Brain pericyte (primary cell): ENCODE measurements around the gene APP.
A peak's percentile ranks its signal among the peaks of the same experiment; 100 is the strongest.
"Not testable (repeated sequence)": the region's sequence is repeated elsewhere in the genome, so short reads cannot be mapped to it uniquely, and the experiment has no call there.

ENCODE experiments used
- DNase-seq: peaks from one replicate; pipeline ENCODE4 v3.0.0-alpha.2; 2012; ENCODE audit warnings: low read depth, low spot score

Gene APP

DNA sequence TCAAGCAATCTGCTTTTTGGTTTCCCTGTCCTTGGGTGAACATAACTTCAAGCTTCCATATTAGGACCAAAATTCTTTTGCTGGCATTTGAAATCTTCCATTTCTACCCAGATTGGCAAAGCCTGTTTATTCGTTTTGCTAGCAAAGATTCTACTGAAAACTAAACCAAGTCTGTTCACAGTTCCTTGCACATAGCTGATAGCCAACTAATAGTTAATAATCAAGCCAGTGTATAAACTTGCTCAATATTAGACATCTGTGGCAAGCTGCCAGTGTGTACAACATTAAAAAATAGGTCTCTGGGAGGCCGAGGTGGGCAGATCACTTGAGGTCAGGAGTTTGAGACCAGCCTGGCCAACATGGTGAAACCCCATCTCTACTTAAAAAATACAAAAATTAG lies 6.3 kb downstream of the APP start:
- DNase-seq = no peak

DNA sequence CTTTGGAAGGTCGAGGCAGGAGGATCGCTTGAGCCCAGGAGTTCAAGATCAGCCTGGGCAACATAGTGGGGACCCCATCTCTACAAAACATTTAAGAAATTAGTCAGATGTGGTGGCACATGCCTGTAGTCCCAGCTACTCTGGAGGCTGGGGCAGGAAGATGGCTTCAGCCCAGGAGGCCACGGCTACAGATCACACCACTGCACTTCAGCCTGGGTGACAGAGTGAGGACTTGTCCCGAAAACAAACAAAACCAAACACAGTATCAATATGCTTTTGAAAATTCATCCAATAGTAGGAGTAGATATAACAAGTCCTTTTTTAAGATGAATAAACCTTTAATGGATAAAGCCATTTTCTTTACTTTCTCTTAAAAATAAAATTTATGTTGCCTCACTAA lies 8.5 kb downstream of the APP start:
- DNase-seq = no peak

DNA sequence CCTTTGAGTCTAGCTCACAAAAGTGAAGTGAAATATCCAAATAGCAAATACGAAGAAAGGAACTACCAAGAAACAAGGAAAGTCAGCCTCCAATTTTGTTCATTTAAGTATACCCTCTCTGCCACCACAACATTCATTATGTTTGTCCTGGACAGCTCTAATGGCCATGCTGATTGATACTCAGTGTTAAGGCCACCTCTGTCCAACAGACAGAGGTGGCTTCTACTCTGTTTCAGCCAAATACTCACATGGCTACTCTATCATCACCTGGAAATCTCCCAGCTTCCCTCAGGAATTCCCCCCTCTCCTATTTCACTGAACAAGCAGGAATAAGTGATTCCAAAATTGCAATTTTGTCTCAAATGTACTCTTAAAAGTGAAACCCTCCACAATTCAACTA lies 10.7 kb downstream of the APP start:
- no peak for DNase-seq

DNA sequence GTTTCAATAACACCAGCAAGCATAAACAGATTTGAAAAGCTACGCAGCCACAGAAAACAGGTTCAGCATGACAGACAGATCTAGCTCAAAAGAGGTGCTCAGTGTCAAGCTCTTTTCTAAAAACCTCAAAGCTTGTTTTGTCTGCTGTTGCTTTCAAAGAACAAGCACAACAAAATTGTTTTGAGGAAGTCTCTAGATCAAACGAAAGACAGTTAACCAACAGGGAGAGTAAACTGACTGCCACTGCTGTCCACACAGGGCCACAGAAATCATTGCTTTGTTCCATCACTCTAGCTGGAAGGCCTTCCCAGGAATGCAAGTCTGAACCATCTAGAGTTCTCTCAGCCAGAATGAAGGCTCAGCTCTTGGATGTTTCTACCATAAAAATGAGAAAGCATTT lies 12.8 kb downstream of the APP start:
- DNase-seq = no peak

DNA sequence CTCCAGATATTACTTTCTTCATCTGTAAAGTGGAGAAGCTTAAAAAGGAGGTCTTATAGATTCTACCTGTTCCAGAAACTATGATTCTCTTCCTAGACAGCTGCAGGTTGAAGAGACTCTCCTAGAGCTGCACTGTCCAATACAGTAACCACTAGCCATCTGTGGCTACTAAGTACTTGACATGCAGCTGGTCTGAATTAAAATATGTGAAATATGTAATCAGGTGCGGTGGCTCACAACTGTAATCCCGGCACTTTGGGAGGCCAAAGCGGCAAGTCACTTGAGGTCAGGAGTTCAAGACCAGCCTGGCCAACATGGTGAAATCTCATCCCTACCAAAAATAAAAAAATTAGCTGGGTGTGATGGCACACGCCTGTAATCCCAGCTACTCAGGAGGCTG lies 15.8 kb downstream of the APP start:
- no peak for DNase-seq

DNA sequence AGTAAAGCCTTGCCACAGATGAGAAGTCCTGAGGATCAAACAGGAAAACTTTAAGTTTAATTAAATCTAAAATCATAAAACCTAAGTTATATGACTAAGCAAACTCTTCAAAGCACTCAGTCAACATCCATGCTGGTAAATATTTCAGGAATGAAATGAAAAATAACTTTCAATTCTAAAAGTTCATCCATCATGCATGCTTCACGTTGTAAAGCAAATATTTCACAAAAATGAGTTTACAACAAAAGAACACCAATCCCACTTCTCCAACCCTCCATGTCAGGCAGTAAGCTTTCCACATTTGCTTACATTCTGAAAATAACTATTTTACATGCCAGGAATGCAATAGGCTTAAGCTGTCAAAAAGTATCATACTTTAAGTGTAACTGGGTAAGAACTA lies 16.8 kb downstream of the APP start:
- DNase-seq = no peak

DNA sequence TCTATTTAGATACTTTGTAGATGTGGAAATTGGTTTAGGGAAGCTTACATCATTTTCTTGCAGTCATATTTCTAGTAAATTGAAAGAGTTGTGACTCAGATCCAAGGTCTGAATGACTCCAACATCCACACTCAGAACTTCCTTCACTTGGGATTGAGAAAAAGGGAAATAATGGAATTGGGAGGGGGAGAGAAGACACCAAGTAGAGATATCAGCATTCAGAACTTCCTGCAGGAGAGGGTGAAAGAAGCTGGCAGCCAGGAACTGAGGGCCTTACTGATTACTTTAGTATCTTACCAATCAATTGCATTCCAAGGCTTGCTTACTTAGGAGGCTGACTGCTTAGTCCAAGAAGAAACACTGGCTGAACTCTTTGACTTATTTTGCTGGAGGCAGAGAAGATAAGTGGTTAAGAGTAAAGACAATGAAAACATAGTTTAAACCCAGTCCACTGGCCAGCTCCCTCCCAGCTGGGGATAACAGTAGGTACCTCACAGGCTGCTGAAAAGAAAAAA lies 21.7 kb downstream of the APP start:
- no peak for DNase-seq

DNA sequence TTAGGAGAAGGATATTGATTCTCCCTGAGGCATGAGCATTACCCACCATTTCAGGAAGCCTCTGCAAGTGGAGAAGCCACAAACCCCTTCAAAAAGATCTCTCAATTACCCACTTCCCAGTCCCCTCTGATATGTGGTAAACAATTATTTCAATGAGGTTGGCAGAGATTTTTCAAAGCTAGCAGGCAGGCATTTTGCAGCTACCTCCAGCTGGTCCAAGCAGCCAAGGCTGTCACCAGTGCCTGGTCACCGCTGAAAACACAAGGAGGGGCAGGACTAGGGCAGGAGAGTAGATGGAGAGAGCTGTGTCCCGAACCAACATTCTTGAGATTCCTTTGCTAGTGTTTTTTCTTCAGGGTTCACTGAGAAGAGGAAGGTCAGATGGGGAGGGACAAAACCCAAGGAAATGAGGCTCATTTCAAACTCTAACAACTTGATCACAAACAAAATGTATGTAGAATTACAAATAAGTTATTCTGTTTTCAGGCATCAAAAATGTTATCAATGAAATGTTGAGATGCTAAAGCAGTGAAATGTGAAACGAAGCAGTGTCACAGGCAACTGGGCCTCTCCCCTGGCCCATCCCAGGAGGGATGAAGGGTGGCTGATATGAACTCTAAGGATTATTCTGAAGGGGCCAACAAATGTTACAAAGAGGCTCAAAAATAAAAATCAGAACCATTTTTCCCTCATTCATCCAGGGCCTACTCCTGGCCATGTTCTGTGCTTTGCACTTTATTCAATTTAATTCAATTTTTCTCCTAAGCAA lies 22.3 kb downstream of the APP start:
- no peak for DNase-seq

DNA sequence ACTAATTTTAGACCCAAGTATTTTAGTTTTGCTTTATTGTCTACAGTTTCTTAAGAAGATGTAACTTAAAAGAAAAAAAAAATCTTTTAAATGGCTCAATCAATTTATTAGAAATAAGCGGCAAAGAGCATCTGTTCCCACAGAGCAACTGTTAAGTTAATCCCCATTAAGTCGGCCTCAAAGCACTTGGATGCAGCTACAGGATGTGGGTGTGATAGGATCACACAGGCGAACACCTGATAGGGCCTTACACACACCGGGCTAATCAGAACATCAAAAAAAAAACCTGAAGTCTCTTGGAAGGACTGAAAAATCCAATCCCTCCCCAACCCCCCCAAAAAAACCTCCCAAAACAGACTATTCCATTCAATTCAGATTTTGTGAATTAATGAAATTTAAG lies 23.0 kb downstream of the APP start:
- no peak for DNase-seq

DNA sequence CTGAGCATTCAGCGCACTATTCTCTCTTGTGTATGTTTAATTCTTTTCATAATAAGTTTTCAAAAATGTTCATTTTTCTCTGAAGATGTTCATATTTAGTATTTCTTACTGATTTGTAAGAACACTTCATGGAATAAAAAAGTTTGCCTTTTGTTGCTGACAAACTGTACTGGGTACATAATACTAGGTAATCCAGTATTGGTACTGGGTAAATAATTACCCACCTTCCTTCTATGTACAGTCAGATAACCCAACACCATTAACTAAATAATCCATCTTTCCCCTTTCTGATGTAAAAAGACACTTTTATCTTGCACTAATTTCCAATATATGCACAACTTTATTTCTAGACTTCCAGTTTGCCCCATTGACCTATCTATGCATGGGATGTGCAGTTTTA lies 23.9 kb downstream of the APP start:
- no peak for DNase-seq

DNA sequence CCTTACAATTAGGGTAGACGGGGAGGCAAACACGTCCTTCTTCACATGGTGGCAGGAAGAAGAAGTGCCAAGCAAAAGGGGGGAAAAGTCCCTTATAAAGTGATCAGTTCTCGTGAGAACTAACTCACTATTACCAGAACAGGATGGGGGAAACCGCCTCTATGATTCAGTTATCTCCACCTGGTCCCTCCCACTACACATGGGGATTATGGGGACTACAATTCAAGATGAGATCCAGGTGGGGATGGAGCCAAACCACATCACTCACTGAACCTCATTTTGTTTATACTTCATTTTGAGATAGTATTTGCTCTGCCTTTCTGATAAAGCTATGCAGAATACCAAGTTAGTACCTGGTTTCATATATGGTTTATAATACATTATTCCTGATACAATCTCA lies 26.5 kb downstream of the APP start:
- DNase-seq = no peak

DNA sequence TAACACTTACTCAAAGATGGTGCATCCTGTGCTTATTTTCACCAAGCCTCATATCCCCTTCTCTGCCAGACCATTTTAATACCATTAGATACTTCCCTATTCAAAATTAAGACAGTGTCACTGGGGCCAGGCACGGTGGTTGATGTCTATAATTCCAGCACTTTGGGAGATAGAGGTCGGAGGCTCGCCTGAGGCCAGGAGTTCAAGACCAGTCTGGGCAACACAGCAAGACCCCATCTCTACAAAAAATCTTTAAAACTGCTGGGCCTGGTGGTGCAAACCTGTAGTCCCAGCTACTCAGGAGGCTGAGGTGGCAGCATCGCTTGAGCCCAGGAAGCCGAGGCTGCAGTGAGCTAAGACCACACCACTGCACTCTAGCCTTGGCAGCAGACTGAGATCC lies 28.2 kb downstream of the APP start:
- DNase-seq = no peak

DNA sequence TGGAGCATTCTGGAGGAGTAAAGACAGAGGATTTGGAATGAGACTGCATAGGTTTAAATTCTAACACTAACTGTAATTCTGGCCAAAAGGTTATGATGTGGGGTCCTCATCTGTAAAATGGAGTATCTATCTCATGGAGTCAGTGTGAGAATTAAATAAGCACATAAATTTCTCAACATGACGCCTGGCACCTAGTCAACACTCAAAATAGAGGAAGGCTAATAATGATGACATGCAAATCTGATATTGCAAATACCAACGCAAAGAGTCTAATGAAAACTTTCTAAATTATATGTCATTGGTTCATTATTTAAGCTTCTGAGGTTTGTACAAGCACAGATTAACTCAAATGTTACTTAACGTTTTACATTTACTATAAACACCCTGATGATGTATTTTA lies 29.6 kb downstream of the APP start:
- no peak for DNase-seq

DNA sequence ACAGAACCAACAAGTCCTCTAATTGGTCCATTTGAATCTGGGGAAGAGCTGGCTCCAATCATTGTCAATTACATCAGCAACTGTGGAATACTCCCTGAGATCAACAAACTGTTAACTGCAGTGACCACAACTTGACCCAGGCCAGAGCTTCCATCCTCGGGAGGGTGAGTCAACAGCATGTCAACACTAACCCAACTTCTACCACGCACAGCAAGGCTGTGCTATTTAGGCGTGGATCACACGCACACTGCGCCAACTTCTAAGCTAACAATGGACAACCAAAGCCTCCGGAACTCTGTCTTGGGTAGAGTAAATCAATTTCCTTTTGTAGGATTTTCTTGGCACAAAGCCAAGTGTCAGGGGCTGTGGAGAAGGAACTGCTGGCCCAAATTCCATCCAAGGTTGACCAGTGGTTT lies 30.4 kb downstream of the APP start:
- DNase-seq = peak; percentile 82

DNA sequence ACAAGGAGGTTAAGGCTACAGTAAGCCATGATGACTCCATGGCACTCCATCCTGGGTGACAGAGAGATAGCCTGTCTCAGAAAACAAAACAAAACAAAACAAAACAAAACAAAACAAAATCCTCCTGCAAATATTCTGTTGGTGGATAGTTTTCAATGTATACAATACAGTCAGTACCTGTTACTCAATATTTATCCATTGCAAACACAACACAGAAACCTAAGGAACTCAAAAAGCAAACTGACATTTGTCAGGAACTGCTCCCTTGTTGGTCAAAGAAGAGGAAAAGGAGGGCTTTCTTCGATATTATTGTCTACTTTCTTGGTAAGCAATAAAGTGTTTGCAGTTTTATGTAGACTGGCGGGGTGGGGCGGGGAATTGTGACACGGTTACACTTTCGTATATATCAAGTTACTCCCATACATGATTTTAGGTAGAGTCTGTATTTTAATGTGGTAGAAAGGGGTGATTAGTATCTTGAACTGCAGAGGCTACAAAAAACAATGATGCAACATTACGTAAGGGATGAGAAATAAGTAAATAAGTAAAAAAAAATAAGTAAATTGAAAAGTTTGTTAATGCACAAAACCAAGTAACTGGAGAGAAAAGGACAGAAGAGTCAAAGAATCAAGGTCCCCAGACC lies 31.8 kb downstream of the APP start:
- no peak for DNase-seq

DNA sequence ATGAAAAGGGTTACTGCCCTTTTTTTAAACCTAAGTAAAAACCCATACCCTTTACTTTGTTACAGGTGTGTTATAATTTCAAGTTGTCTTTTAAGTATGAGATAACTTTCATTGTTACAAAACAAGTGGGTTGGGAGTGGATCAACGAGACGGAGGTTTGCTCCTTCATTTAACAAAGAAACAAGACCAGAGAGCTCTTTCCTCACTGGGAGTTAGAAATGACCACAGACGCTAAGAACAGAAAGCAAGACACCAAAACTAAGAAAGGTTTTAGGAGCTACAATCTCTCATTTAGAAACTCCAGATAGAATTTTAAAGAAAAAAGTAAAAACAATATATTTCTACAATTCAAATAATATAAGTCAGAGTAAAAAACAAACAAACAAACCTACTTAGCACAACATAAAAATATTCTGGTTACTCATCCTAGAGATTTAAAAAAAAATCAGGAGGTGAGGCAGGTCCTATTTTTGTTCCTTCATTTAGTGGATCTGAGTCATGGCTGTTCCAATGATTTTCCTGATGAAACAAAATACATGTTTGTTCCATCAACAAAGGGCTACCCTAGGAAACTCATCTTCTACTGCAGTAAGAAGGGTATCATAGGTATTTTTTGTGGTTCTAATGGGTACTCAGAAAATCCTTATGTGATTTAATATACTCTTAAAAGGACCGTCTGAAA lies 33.0 kb downstream of the APP start:
- no peak for DNase-seq

DNA sequence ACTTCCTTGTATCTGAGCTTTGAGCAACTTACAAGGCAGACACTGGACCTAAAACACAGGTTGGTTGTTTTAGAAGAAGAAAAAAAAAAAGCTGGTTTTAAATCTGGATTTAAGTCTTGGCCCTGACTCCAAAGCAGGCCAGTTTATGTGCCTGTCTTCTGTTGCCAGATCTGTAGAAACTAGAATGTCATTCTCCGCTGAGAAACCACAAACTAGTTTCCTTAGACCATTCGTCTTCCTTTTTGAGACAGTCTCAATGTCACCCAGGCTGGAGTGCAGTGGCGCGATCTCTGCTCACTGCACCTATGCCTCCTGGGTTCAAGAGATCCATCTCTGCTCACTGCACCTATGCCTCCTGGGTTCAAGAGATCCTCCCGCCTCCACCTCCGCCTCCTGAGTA lies 33.9 kb downstream of the APP start:
- no peak for DNase-seq

DNA sequence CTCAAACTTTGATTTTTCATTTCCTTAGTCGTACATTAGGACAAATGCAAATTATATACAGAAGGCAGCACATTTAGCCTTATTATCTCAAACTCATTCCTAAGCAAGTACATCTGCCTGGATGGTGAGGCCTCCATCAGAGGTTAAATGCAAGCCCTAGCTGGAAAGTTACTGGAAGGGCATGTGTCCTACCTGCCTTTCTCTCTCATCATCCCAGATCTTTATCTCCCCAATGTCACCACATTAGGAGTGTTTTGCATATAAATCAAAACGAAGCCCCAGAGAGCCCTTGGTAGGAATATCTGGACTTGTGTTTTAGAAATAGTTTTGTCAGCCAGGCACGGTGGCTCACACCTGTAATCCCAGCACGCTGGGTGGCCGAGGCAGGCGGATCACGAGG lies 35.0 kb downstream of the APP start:
- DNase-seq = no peak

DNA sequence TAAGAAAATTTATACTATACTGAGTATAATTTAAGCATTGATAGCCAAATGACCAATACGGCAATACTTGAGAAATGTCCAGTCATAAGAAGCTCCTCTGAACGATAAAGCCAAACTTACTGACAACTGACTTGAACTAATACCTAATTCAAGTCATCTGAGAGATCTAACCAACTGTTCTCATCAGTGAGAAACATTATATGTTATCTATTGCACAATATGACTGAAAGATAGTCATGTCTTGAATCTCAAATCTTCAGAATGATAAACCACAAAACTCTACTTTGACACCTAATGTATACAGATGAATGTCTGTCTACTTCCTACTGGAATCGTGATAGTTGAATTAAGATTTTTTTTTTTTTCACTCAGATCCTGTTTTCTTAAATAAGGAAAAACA lies 39.0 kb downstream of the APP start:
- no peak for DNase-seq

DNA sequence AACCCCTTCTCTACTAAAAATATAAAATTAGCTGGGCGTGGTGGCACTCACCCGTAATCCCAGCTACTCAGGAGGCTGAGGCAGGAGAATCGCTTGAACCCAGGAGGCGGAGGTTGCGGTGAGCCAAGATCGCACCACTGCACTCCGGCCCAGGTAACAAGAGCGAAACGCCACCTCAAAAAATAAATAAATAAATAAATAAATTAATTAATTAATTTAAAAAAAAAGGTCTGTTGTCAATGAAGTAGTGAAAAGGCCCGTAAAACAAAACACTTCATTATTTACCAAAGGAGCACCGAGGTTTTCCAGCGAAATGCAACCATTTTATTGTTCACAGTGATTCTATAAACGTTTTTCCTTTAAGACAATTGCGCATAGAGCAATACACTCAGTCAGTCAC lies 39.5 kb downstream of the APP start:
- DNase-seq = not testable (repeated sequence)

DNA sequence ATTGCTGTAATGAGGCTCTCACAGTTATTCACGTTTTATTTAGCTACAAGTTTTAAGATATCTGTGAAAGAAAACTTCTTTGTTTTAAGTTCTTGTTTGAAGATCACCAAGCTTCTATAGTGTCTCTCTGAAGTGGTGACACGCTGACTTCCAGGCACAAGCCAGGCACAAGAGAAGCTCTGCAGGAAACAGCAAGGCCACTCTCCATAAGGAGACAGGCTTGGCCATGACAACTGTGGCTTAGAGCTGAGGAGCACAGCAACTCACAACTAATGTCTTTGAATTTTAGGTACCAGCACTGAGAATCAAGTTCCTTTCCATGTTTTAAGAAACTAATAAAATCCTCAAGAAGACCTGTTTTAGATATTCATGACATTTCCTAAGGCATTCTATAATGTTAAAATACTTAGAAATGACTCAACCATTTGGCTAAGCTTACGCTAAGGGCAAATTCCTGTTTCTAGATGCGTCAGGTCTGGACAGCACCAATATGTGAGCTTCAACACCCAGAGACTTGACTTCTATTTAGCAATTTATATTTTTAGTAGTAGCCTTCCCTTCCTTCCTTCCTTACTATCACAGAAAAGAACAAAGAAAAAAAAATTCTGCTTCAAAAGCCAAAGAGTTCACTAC lies 40.2 kb downstream of the APP start:
- DNase-seq = no peak

DNA sequence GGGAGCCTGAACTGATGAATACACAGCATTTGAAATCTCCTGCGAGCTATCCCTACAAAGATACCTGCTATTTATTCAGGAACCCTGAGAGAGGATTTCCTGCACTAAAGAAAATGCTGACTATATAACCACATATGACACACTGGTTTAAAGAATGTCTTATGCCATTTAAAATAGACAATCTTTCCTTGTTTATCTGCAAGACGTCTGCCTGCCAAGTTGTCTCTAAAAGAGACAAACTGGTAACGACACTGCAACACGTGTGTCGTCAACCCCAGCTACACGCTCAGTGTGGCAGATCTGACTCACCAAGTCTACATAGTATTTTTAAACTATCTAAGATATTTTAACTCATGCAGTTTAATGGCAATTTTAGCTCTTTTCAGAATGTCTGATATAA lies 42.7 kb downstream of the APP start:
- DNase-seq = no peak
